ENCODE measurements around the gene ABCD1.

ABCD1 gene

DNA sequence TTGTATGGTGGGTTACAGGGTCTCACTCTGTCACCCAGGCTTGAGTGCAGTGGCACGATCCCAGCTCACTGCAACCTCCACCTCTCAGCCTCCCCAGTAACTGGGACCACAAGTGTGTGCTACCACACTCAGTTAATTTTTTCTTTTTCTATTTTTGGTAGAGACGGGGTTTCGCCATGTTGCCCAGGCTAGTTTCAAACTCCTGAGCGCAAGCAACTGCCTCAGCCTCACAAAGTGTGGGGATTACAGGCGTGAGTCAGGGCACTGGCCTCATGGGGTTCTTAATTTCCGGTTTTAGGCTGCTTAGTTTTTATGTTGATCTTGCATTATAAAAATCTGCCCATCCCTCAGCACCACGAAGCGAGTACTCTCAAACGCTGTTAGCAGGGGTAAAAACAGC is 7.2 kb upstream of the ABCD1 start:
- no peak overlapping the region for H3K27ac ChIP-seq
- TF ChIP-seq, protein P1, sequence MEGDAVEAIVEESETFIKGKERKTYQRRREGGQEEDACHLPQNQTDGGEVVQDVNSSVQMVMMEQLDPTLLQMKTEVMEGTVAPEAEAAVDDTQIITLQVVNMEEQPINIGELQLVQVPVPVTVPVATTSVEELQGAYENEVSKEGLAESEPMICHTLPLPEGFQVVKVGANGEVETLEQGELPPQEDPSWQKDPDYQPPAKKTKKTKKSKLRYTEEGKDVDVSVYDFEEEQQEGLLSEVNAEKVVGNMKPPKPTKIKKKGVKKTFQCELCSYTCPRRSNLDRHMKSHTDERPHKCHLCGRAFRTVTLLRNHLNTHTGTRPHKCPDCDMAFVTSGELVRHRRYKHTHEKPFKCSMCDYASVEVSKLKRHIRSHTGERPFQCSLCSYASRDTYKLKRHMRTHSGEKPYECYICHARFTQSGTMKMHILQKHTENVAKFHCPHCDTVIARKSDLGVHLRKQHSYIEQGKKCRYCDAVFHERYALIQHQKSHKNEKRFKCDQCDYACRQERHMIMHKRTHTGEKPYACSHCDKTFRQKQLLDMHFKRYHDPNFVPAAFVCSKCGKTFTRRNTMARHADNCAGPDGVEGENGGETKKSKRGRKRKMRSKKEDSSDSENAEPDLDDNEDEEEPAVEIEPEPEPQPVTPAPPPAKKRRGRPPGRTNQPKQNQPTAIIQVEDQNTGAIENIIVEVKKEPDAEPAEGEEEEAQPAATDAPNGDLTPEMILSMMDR (conservative IDR thresholded peaks at IDR 0.05): no peak

DNA sequence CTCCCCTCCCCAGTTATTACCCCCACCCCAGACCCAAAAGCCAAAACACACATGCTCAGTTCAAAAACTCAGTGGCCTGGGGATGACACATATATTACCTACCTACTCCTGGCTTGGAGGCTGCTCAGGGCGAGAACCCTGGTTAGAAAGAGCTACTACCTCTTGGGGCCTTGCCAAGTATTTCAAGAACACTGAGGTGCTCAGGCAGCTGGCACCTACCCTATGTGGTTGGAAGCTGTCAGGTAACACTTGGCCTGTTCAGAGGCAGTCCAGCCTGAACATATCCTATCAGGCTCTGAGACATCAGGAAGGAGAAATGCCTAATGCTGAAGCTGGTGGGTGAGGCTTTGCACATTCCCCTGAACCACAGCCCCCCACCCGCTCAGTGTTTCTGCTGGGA is 5.4 kb upstream of the ABCD1 start:
- TF ChIP-seq, protein P1 (conservative IDR thresholded peaks at IDR 0.05): no peak

DNA sequence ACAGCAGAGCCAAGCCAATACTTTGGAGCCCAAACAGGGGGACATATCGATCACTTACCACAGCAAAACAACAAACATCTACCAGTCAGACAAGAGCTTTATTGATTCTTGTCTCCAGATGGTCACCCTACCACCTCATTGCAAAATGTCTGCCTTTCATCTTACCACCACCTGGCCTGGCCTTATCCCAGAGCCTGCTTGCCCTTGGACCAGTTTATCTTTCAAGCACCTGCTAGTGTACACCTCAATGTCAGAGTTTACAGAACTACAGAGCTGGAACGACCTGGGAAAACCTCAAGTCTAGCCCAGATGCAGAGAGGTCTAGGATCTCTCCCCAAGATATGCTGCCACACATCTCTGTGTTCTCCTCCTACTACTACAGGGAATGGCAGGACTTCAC is 5.0 kb upstream of the ABCD1 start:
- H3K27ac ChIP-seq: no peak overlapping the region
- TF ChIP-seq, protein P1 (conservative IDR thresholded peaks at IDR 0.05): no peak

More for the DNA sequence above, 5.4 kb upstream of the ABCD1 start:
- H3K27ac ChIP-seq: no peak overlapping the region

DNA sequence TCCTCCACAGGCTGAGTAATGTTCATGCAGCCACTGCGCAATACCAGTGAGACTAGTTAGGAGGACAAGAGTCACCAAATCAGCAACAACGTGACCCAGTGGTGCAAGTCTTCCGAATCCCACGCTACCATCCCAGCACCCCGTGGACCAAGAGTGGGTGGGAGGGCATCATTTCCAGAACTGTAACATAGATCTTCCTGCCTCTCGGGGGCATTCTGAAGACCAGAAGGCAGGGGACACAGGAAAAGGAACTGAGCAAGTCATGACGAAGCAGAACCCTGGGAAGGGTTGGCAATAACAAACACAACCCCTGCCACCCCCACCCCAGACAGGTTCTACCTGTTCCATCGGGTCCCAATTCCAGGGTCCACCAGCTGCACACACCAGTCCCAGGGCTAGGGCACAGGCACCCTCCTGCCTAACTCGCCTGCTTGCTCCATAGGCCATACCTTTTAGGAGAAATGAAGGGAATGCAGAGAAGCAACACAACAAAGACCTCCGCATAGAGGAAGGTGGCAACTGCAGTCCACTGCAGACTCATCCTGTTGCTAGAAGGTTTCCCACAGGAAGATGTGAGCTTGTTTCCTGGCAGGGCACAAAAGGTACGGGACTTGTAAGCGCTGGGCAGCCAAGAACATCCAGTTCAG is 1.8 kb upstream of the ABCD1 start:
- TF ChIP-seq, protein P1 (conservative IDR thresholded peaks at IDR 0.05): no peak
- H3K27ac ChIP-seq: peak overlapping the region; percentile 89

DNA sequence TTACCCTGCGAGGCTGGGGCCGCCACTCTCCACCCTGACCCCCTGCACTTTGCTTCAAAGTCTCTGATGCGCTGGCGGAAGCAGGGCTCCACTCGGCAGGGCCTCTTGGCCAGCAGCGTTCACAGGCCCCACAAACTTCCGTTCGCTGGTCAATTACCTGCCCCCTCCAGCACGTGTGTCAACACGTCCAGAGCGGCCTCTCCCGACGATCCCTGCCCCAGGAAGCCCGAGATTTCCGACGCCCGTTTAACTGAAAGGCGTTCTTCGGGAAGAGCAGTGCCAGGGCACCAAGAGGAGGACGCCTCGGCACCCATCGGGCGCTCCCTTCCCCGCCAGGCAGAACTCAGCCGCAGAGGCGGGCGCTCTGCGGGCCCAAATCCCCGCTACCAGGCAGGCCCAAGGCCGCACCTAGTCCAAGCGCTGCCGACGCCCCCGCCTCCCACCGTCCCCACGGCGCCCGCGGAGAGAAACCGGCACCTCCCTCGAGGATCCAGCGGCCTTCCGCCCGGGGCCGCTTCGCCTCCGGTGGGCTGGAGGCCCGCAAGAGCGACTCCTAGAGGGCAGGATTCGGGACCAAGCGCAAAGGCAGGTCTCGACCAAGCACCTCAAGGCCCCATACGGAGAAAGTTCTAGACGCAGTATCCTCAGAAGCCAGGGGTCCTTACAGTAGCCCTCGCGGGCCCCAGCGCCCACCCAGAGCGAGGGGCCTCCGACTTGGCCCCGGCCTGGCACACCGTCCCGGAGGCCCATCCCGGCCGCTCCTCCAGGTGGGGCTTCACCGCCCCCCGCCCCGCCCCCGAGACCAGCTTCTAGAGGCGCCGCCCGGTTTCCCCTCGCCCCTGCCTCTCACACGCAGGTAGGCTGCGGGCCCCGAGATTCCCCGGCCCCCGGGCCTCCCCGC is 1.1 kb upstream of the ABCD1 start:
- TF ChIP-seq, protein P1 (conservative IDR thresholded peaks at IDR 0.05): peak; percentile 63
- H3K27ac ChIP-seq: peak overlapping the region; percentile 89

DNA sequence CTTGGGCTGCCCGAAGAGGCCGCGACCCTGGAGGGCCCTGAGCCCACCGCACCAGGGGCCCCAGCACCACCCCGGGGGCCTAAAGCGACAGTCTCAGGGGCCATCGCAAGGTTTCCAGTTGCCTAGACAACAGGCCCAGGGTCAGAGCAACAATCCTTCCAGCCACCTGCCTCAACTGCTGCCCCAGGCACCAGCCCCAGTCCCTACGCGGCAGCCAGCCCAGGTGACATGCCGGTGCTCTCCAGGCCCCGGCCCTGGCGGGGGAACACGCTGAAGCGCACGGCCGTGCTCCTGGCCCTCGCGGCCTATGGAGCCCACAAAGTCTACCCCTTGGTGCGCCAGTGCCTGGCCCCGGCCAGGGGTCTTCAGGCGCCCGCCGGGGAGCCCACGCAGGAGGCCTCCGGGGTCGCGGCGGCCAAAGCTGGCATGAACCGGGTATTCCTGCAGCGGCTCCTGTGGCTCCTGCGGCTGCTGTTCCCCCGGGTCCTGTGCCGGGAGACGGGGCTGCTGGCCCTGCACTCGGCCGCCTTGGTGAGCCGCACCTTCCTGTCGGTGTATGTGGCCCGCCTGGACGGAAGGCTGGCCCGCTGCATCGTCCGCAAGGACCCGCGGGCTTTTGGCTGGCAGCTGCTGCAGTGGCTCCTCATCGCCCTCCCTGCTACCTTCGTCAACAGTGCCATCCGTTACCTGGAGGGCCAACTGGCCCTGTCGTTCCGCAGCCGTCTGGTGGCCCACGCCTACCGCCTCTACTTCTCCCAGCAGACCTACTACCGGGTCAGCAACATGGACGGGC is 579 bp downstream of the ABCD1 start:
- H3K27ac ChIP-seq: peak overlapping the region; percentile 89
- TF ChIP-seq, protein P1 (conservative IDR thresholded peaks at IDR 0.05): no peak

DNA sequence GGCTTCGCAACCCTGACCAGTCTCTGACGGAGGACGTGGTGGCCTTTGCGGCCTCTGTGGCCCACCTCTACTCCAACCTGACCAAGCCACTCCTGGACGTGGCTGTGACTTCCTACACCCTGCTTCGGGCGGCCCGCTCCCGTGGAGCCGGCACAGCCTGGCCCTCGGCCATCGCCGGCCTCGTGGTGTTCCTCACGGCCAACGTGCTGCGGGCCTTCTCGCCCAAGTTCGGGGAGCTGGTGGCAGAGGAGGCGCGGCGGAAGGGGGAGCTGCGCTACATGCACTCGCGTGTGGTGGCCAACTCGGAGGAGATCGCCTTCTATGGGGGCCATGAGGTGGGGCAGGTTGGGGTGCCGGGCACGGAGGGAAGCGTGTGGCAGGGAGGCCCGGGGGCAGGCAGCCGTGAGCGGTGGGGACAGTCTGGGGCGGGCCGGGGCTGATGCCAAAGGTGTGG is 1.2 kb downstream of the ABCD1 start:
- H3K27ac ChIP-seq: peak overlapping the region; percentile 89; the same call in 1 of the 2 replicates
- TF ChIP-seq, protein P1 (conservative IDR thresholded peaks at IDR 0.05): no peak

Data from VCaP (cell line).